Keratinocyte (primary cell): Measurements from ENCODE around the gene SUSD6. TPM values are rescaled to one million over a fixed set of nuclear protein-coding genes. Genes with fewer than 3 reads are reported as not detected.

ENCODE experiments used
- DNase-seq: peaks from one replicate; pipeline ENCODE4 v3.0.0-alpha.2; 2011; ENCODE audit warnings: low read depth, missing footprints, low spot score
- FAIRE-seq: peaks from 2 replicates; lab custom pipeline; 2011; peaks lifted over from hg19 to GRCh38; lab: Jason Lieb, UNC
- H2AFZ ChIP-seq: 2 replicates; pipeline ENCODE4 v1.6.0; 2012; ENCODE audit warnings: low read length, control low read depth, inconsistent platforms; ENCODE audit not compliant: control insufficient read depth
- H3K27ac ChIP-seq: 2 replicates; pipeline ENCODE4 v1.5.1; 2011; ENCODE audit warnings: low read length; ENCODE audit not compliant: control insufficient read depth, insufficient read depth
- H3K27me3 ChIP-seq: 3 replicates; pipeline ENCODE4 v1.6.0; 2011; ENCODE audit warnings: low read length; ENCODE audit not compliant: control insufficient read depth, insufficient read depth; ENCODE audit errors: extremely low read depth
- H3K36me3 ChIP-seq, 2 experiments: 2 replicates in 1 of 2; 3 replicates in 1 of 2; pipeline ENCODE4 v1.5.1; 2011; ENCODE audit warnings: low read length in 2 of 2, mild to moderate bottlenecking in 1 of 2; ENCODE audit not compliant: control insufficient read depth in 2 of 2, insufficient read depth in 2 of 2; ENCODE audit errors: extremely low read depth in 1 of 2
- H3K4me1 ChIP-seq: 3 replicates; pipeline ENCODE4 v1.5.1; 2011; ENCODE audit warnings: low read length; ENCODE audit not compliant: control insufficient read depth, insufficient read depth; ENCODE audit errors: extremely low read depth
- H3K4me2 ChIP-seq: 3 replicates; pipeline ENCODE4 v1.6.0; 2011; ENCODE audit warnings: low read depth, low read length; ENCODE audit not compliant: control insufficient read depth, insufficient read depth; ENCODE audit errors: extremely low read depth
- H3K4me3 ChIP-seq, 3 experiments: fragments of 200-600 bp in 1 of 3; sonication (generic) in 1 of 3; 2 replicates in 2 of 3; 3 replicates in 1 of 3; pipeline ENCODE4 v1.5.1; 2011 to 2016; ENCODE audit warnings: low read length in 3 of 3, mild to moderate bottlenecking in 3 of 3, control low read depth in 2 of 3, inconsistent platforms in 1 of 3, low read depth in 1 of 3, mixed read lengths in 1 of 3, mixed run types in 1 of 3, moderate library complexity in 1 of 3; ENCODE audit not compliant: control insufficient read depth in 2 of 3, insufficient read depth in 2 of 3; ENCODE audit errors: extremely low read depth in 1 of 3
- H3K79me2 ChIP-seq: 2 replicates; pipeline ENCODE4 v1.6.0; 2012; ENCODE audit warnings: low read length; ENCODE audit not compliant: control insufficient read depth, insufficient read depth
- H3K9ac ChIP-seq: 3 replicates; pipeline ENCODE4 v1.6.0; 2011; ENCODE audit warnings: low read length; ENCODE audit not compliant: control insufficient read depth, insufficient read depth; ENCODE audit errors: extremely low read depth
- H3K9me1 ChIP-seq: 3 replicates; pipeline ENCODE4 v1.6.0; 2011; ENCODE audit warnings: low read length; ENCODE audit not compliant: control insufficient read depth, insufficient read depth; ENCODE audit errors: extremely low read depth
- H3K9me3 ChIP-seq: 2 replicates; pipeline ENCODE4 v1.5.1; 2012; ENCODE audit warnings: low read depth, low read length; ENCODE audit not compliant: control insufficient read depth
- H4K20me1 ChIP-seq: 3 replicates; pipeline ENCODE4 v1.6.0; 2011; ENCODE audit warnings: low read length; ENCODE audit not compliant: control insufficient read depth, insufficient read depth; ENCODE audit errors: extremely low read depth
- CTCF ChIP-seq, 3 experiments: IDR thresholded peaks in 1 of 3; conservative IDR thresholded peaks in 1 of 3; optimal IDR thresholded peaks in 1 of 3; 2 replicates in 2 of 3; 3 replicates in 1 of 3; pipeline versions ENCODE3 to v1.5.1; 2011; ENCODE audit warnings: low read length in 3 of 3, mild to moderate bottlenecking in 3 of 3, moderate library complexity in 2 of 3, control low read depth in 1 of 3, inconsistent platforms in 1 of 3; ENCODE audit not compliant: insufficient read depth in 2 of 3; ENCODE audit errors: extremely low read depth in 1 of 3
- EZH2 ChIP-seq: IDR thresholded peaks from one replicate; pipeline ENCODE4 v1.6.1; 2012; ENCODE audit warnings: inconsistent platforms, mild to moderate bottlenecking, low read length, moderate library complexity
- dilution Hi-C: fragments of 300-500 bp; cut with MboI; formaldehyde crosslinking; loops from one replicate; pipeline ENCODE4 v1.7.0; 2020; ENCODE audit warnings: low sequenced_read_pairs; ENCODE audit not compliant: extremely low pct_ligation_motif_present
- polyA plus RNA-seq, 5 experiments: library from polyadenylated mRNA; depleted of rRNA in 3 of 5; stranded (reverse) in 3 of 5; stranded (forward) in 1 of 5; unstranded in 1 of 5; fragments of >200 nt; gene quantifications; 1 replicate in 1 of 5; 2 replicates in 3 of 5; 3 replicates in 1 of 5; pipeline versions ENCODE4 v1.2.1 to v1.2.3, GENCODE V29; 2011 to 2012; ENCODE audit warnings: missing spikeins in 2 of 5, low read depth in 1 of 5, low replicate concordance in 1 of 5

The SUSD6 gene
- polyA plus RNA-seq, 1 donor (not counting 4 experiments of a cell fraction or from before 2014, with no cell fraction given) = 10.5 TPM

GRCh38 chr14:69633238-69633637, 21.8 kb downstream of the SUSD6 start:
- DNase-seq (no peak), FAIRE-seq (no peak)
- no peaks in the 10 kb centered on the region for H3K9me3 ChIP-seq
- no peak overlapping the region for H3K4me2 ChIP-seq
- no peaks in the 10 kb centered on the region for H4K20me1 ChIP-seq
- H2AFZ ChIP-seq = no peak overlapping the region
- peaks cover 6% of the 10 kb centered on the region for H3K4me1 ChIP-seq
- no peak overlapping the region for H3K4me3 ChIP-seq
- TF ChIP-seq EZH2 (no peak), CTCF (optimal IDR thresholded peaks at IDR 0.05 in 1 of 3, IDR thresholded peaks at IDR 0.05 in 1 of 3, conservative IDR thresholded peaks at IDR 0.05 in 1 of 3; ENCODE audit: extremely low read depth in 1 of 3, insufficient read depth in 2 of 3, low read length in 3 of 3) (no peak)
- no peak overlapping the region for H3K9ac ChIP-seq
- H3K9me1 ChIP-seq = peaks cover 1% of the 10 kb centered on the region
- peaks cover 70% of the 10 kb centered on the region for H3K79me2 ChIP-seq
- H3K27me3 ChIP-seq = no peaks in the 10 kb centered on the region
- no peak overlapping the region for H3K27ac ChIP-seq
- dilution Hi-C loops = no loop called here
- no peaks in the 10 kb centered on the region for H3K36me3 ChIP-seq

- peaks cover 6% of the 10 kb centered on the region for H3K9me1 ChIP-seq
- H3K4me2 ChIP-seq = no peak overlapping the region
- no peak overlapping the region for H2AFZ ChIP-seq
- DNase-seq = no peak
- peaks cover 13% of the 10 kb centered on the region for H3K4me1 ChIP-seq
- H3K4me3 ChIP-seq = no peak overlapping the region
- H3K9ac ChIP-seq = no peak overlapping the region
- TF ChIP-seq CTCF (optimal IDR thresholded peaks at IDR 0.05 in 1 of 3, IDR thresholded peaks at IDR 0.05 in 1 of 3, conservative IDR thresholded peaks at IDR 0.05 in 1 of 3; ENCODE audit: extremely low read depth in 1 of 3, insufficient read depth in 2 of 3, low read length in 3 of 3) (no peak), EZH2 (no peak)
- no peak for FAIRE-seq
- H4K20me1 ChIP-seq = no peaks in the 10 kb centered on the region
- no peaks in the 10 kb centered on the region for H3K9me3 ChIP-seq
- H3K27me3 ChIP-seq = no peaks in the 10 kb centered on the region
- dilution Hi-C loops = no loop called here
- H3K36me3 ChIP-seq = no peaks in the 10 kb centered on the region
- H3K27ac ChIP-seq = no peak overlapping the region
- peaks cover 70% of the 10 kb centered on the region for H3K79me2 ChIP-seq
Measured at GRCh38 chr14:69635981-69636639, 24.7 kb downstream of the SUSD6 start.
